Activated B cell treated with CpG ODN at 0.5 μM for 24 hours (primary cell): ENCODE measurements around the gene OR8K3. TPM values are rescaled to one million over a fixed set of nuclear protein-coding genes. Genes with fewer than 3 reads are reported as not detected.

Source experiments
- ATAC-seq: fragments of 200-7000 bp; cut with Tn5 transposase; one replicate; pipeline ENCODE4 v1.10.0; 2021; ENCODE audit warnings: low read depth, mild to moderate bottlenecking, moderate library complexity
- CTCF ChIA-PET: fragments of 350-600 bp; sonication (Branson Sonifier 250); formaldehyde crosslinking; loops from one replicate; lab custom pipeline; 2021; ENCODE audit warnings: antibody characterized with exemption; lab: Charles Lee
- POLR2A ChIA-PET: fragments of 350-600 bp; sonication (Branson Sonifier 250); formaldehyde crosslinking; loops from one replicate; lab custom pipeline; 2021; ENCODE audit warnings: antibody characterized with exemption; lab: Charles Lee
- DNase-seq: peaks from one replicate; pipeline ENCODE4 v3.0.0; 2022
- H3K27ac Mint-ChIP-seq: one replicate; pipeline ENCODE4 v1.8.0; 2020; ENCODE audit warnings: mixed read lengths
- H3K27me3 Mint-ChIP-seq: one replicate; pipeline ENCODE4 v1.8.0; 2021; ENCODE audit warnings: mixed read lengths
- H3K36me3 Mint-ChIP-seq: one replicate; pipeline ENCODE4 v1.8.0; 2021; ENCODE audit warnings: low read depth, mixed read lengths
- H3K4me1 Mint-ChIP-seq: one replicate; pipeline ENCODE4 v1.8.0; 2021; ENCODE audit warnings: mixed read lengths
- H3K4me3 Mint-ChIP-seq: one replicate; pipeline ENCODE4 v1.8.0; 2020; ENCODE audit warnings: mild to moderate bottlenecking, mixed read lengths
- H3K9me3 Mint-ChIP-seq: one replicate; pipeline ENCODE4 v1.8.0; 2020; ENCODE audit warnings: mixed read lengths
- CTCF ChIP-seq: fragments of 200-600 bp; IDR thresholded peaks from one replicate; pipeline ENCODE4 v1.8.0; 2022; ENCODE audit warnings: antibody characterized with exemption, mild to moderate bottlenecking
- intact Hi-C: fragments of 100-400 bp; cut with micrococcal nuclease; formaldehyde crosslinking; loops from one replicate; pipeline ENCODE4 v1.15.1; 2024
- total RNA-seq: library from RNA; stranded (reverse); gene quantifications from 2 replicates; pipeline ENCODE4 v1.2.3, GENCODE V29; 2022

Gene OR8K3
- not detected in 2 replicates for total RNA-seq

- ChIA-PET CTCF (no interaction called here), POLR2A (no interaction called here)
- H3K27me3 Mint-ChIP-seq: no peaks in the 10 kb centered on the region
- no peak for ATAC-seq
- peaks cover 9% of the 10 kb centered on the region for H3K9me3 Mint-ChIP-seq
- TF ChIP-seq CTCF: no peak
- no peak within 1 kb of the TSS for H3K4me3 Mint-ChIP-seq
- H3K36me3 Mint-ChIP-seq: no peaks in the 10 kb centered on the region
- H3K4me1 Mint-ChIP-seq: no peaks in the 10 kb centered on the region
- DNase-seq: no peak
- intact Hi-C loops: no loop called here
- H3K27ac Mint-ChIP-seq: no peak within 1 kb of the TSS
Measured at GRCh38 chr11:56314844-56315243, at the start of gene OR8K3. Gene OR8K3, plus strand, starts transcription at chr11:56315144. Its CDS starts 3,163 bp downstream, at chr11:56318307.

- no peaks in the 10 kb centered on the region for H3K4me1 Mint-ChIP-seq
- no peak for DNase-seq
- ChIA-PET POLR2A (no interaction called here), CTCF (no interaction called here)
- H3K27ac Mint-ChIP-seq: no peak overlapping the region
- intact Hi-C loops: no loop called here
- H3K4me3 Mint-ChIP-seq: no peak overlapping the region
- ATAC-seq: no peak
- H3K36me3 Mint-ChIP-seq: no peaks in the 10 kb centered on the region
- H3K27me3 Mint-ChIP-seq: no peaks in the 10 kb centered on the region
- no peak for TF ChIP-seq CTCF
- peaks cover 6% of the 10 kb centered on the region for H3K9me3 Mint-ChIP-seq
Measured at GRCh38 chr11:56271092-56271491, 43.9 kb upstream of the OR8K3 start.

- Mint-ChIP-seq H3K27ac (no peak within 1 kb of the TSS), H3K4me3 (no peak within 1 kb of the TSS), H3K9me3 (peaks cover 8% of the 10 kb centered on the region), H3K4me1 (no peaks in the 10 kb centered on the region), H3K36me3 (no peaks in the 10 kb centered on the region), H3K27me3 (no peaks in the 10 kb centered on the region)
- ATAC-seq (no peak), DNase-seq (no peak)
- CTCF ChIA-PET: no interaction called here
- intact Hi-C loops: no loop called here
- POLR2A ChIA-PET: no interaction called here
- no peak for TF ChIP-seq CTCF
Measured at GRCh38 chr11:56273854-56274253, 41.1 kb upstream of the OR8K3 start, which contains the start of gene OR5T1. Gene OR5T1, plus strand, starts transcription at chr11:56274154. Its CDS starts 1,485 bp downstream, at chr11:56275639.

- no peaks in the 10 kb centered on the region for H3K4me1 Mint-ChIP-seq
- TF ChIP-seq CTCF: no peak
- H3K36me3 Mint-ChIP-seq: no peaks in the 10 kb centered on the region
- intact Hi-C loops: no loop called here
- POLR2A ChIA-PET: no interaction called here
- no peaks in the 10 kb centered on the region for H3K27me3 Mint-ChIP-seq
- H3K9me3 Mint-ChIP-seq: no peaks in the 10 kb centered on the region
- ATAC-seq (no peak), DNase-seq (no peak)
- H3K4me3 Mint-ChIP-seq: no peak within 1 kb of the TSS
- CTCF ChIA-PET: no interaction called here
- no peak within 1 kb of the TSS for H3K27ac Mint-ChIP-seq
Measured at GRCh38 chr11:56292154-56292553, 22.8 kb upstream of the OR8K3 start, which contains the start of gene OR8H1. Gene OR8H1, minus strand, starts transcription at chr11:56292254. Its CDS starts 1,192 bp downstream, at chr11:56291062.

GRCh38 chr11:56296898-56297297 lies 18.0 kb upstream of the OR8K3 start:
- no peak overlapping the region for H3K27ac Mint-ChIP-seq
- no peak for ATAC-seq
- H3K27me3 Mint-ChIP-seq: no peaks in the 10 kb centered on the region
- H3K4me3 Mint-ChIP-seq: no peak overlapping the region
- CTCF ChIA-PET: no interaction called here
- no peaks in the 10 kb centered on the region for H3K36me3 Mint-ChIP-seq
- POLR2A ChIA-PET: no interaction called here
- no peak for TF ChIP-seq CTCF
- H3K4me1 Mint-ChIP-seq: no peaks in the 10 kb centered on the region
- peaks cover 5% of the 10 kb centered on the region for H3K9me3 Mint-ChIP-seq
- DNase-seq: no peak
- intact Hi-C loops: no loop called here
